AG08396 (cell line): ENCODE results near the gene ATP5PB.
A peak's percentile ranks its signal among the peaks of the same experiment; 100 is the strongest.

Source experiments
- DNase-seq: peaks from one replicate; pipeline ENCODE4 v3.0.0; 2012; ENCODE audit warnings: low spot score, mixed read lengths

The ATP5PB gene

DNA sequence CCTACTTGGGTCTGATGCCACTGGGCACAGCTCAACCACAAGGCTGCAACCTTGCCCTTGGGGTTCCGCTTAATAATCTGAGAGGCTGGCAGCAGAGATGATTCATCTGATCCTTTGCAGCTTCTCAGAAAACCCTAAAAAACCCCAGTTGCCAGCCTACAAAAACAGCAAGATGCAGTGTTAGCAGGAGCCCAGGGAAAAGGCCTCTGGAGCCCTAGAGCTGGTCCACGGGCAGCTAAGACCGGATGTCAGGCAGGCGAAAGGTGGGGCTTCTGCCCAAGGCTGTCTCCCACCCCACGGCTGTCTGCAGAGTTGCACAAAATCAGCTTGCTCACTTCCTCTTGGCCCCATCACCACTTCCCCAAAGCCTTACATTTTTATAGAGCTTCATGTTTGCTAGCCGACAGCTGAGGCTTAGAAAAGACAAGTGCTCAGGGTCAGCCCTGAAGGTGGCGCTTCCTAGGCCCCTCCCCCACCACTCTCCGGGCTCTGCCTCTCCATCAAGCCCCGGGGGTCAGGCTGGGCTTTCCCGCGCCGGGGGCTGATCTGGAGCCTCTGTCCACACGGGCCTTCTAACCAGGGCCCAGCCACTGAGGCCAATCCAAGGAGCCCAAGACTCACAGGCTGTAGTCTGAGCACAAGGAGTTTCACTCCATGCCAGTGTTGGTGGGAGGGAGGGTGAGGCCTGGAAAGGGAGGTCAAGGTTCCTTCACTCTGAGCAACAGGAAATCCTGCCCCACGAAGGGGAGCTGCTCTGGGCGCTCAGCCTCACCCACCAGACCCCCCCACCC is 58.3 kb downstream of the ATP5PB start:
- peak; percentile 30 for DNase-seq

DNA sequence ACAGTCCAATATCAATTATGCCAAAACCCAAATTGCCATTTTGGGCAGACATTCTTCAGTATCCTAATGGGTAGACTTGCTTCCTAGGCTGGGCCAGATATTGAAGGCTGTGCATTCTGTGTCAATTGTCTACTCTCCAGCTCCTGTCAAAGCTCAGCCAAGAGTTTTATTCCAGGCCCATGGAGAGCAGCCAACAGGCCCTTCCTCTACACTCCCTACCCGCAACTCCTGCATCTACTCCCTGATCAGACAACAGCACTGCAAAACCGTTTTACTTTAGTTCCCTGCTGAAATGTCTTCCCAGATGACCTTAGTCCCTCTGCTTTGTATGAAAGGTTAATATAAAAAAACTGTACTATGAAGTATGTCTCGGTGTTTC is 60.7 kb downstream of the ATP5PB start:
- DNase-seq: no peak

DNA sequence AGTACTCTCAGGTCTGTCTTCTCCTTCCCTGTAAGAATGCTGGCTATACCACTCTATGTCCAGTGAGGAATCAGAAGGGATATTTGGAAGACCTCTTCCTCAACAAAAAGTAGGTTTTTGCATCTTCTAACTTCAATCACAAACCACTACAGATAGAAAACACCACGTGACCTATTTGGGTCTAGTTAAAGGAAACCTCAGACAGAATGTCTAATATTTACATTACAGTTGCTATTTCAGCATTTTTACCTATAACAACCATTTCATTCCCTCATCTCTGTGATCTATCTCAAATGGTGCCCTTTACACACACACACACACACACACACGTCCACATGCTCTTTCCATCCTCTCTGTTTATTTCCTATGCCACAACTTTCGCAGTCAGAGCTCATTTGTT is 62.1 kb downstream of the ATP5PB start:
- no peak for DNase-seq
